Endothelial cell (in vitro differentiated cells): Measurements from ENCODE around the gene HPD. TPM values are rescaled to one million over a fixed set of nuclear protein-coding genes. Genes with fewer than 3 reads are reported as not detected.
"Not testable (repeated sequence)": the region's sequence is repeated elsewhere in the genome, so short reads cannot be mapped to it uniquely, and the experiment has no call there.

Experiments
- DNase-seq: peaks from one replicate; pipeline ENCODE4 v3.0.0; 2021; ENCODE audit warnings: low spot score
- H3K27ac Mint-ChIP-seq: one replicate; pipeline ENCODE4 v1.8.0; 2021; ENCODE audit warnings: mixed read lengths, inconsistent platforms; ENCODE audit not compliant: unreplicated experiment
- H3K27me3 Mint-ChIP-seq: one replicate; pipeline ENCODE4 v1.8.0; 2021; ENCODE audit warnings: mild to moderate bottlenecking, moderate library complexity, mixed read lengths, inconsistent platforms; ENCODE audit not compliant: unreplicated experiment
- H3K36me3 Mint-ChIP-seq: one replicate; pipeline ENCODE4 v1.8.0; 2021; ENCODE audit warnings: mild to moderate bottlenecking, low read depth, mixed read lengths, inconsistent platforms; ENCODE audit not compliant: unreplicated experiment
- H3K4me1 Mint-ChIP-seq: one replicate; pipeline ENCODE4 v1.8.0; 2021; ENCODE audit warnings: mild to moderate bottlenecking, mixed read lengths, inconsistent platforms; ENCODE audit not compliant: unreplicated experiment
- H3K4me3 Mint-ChIP-seq: one replicate; pipeline ENCODE4 v1.8.0; 2021; ENCODE audit warnings: mild to moderate bottlenecking, mixed read lengths, inconsistent platforms; ENCODE audit not compliant: unreplicated experiment
- H3K9me3 Mint-ChIP-seq: one replicate; pipeline ENCODE4 v1.8.0; 2021; ENCODE audit warnings: mixed read lengths, inconsistent platforms; ENCODE audit not compliant: unreplicated experiment
- total RNA-seq: library from RNA; stranded (reverse); fragmentation: NEBNext Ultra II Directional; extraction: Animal tissue kit (Norgen Biotek cat#: 25700); gene quantifications from one replicate; pipeline ENCODE4 v1.2.1, GENCODE V29; 2021; ENCODE audit not compliant: unreplicated experiment
- TF ChIP-seq, protein P1 (sequence below): fragments of 200-600 bp; sonication (generic); IDR thresholded peaks from one replicate; pipeline ENCODE4 v1.5.0; 2021; ENCODE audit warnings: antibody characterized with exemption; ENCODE audit not compliant: unreplicated experiment

HPD gene
- total RNA-seq, 1 donor from 2014 or later = not detected

DNA sequence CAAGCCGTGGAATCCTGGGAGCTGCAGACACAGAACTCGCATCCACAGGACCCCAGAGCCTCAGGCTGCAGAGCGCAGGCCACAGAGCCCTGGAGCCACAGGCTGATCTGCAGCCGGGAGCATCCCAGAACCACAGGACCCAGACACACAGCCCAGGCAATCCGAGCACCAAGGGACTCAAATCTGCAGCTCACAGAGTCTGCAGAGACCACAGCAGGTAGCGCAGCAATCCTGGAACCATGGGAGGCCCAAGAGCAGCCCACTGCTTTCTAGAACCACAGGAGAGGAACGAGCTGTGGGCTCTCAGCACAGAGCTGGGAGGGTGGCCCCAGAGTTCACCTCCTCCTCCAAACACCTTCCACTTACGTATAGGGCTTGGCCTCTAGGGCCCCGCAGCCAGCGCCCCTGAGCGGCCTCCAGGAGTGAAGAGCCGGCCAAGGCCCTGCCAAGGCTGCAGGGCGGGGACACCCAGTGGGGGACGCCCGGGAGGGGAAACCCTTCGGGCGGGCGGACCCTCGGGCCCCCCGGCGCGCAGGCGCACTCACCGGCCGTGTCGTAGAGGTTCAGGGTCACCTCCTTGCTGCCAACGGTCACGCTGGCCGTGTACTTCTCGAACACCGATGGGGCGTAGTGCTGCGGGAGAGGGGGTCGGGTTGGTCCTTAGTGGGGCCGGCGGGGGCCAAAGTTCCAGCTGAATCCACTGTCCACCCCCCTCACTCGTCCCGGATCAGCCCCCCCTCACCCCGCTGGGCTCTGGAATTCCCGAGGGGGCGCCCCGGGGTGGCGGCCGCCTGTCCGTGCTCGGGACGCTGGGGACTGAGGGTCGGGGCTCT, 65.8 kb downstream of the HPD start:
- Mint-ChIP-seq H3K4me1 (peaks cover 36% of the 10 kb centered on the region), H3K27me3 (peaks cover 23% of the 10 kb centered on the region)
- no peak for DNase-seq

DNA sequence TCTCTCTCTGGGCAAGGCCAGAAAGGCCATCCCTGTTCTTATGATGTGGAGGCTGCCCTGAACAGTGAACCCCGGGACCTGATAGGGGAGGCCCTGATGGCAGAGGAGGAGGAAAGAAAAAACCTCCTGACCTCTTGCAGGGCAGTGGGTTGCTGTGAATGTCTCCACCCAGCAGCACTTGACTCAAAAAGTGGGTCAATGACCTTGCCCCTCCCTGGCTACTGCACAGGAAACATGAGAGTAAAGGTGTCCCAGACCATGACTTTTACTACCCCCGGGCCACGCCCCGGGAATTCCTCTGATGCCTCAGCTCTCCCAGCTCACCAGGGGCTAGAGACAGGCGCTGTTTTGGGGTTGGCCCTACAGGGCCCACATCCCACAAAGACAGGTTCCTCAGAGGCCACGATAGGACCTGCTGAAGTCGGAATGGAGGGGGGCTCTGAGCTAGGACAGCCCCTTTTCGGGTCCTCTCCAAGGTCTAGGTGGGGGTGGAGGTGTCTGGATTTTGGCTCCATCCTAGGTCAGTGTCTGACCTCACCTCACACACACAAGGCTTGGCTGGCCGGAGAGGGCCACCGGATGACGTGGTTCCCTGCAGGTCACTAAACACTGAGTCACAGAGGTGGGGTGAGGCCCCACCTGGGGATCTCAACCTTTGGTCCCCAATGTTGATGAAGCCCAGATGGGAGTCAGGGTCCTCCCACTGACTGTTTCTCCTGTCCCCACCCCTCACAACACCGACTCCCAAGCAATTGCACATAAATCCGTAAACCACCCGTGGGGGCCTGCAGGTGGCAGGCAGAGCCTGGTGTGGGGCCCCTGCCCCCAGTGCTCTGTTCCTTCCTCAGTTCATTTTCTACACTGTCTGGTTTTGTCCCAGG, 66.7 kb downstream of the HPD start:
- H3K27ac Mint-ChIP-seq = no peak overlapping the region
- DNase-seq = no peak
- H3K9me3 Mint-ChIP-seq = no peaks in the 10 kb centered on the region
- TF ChIP-seq, protein P1, sequence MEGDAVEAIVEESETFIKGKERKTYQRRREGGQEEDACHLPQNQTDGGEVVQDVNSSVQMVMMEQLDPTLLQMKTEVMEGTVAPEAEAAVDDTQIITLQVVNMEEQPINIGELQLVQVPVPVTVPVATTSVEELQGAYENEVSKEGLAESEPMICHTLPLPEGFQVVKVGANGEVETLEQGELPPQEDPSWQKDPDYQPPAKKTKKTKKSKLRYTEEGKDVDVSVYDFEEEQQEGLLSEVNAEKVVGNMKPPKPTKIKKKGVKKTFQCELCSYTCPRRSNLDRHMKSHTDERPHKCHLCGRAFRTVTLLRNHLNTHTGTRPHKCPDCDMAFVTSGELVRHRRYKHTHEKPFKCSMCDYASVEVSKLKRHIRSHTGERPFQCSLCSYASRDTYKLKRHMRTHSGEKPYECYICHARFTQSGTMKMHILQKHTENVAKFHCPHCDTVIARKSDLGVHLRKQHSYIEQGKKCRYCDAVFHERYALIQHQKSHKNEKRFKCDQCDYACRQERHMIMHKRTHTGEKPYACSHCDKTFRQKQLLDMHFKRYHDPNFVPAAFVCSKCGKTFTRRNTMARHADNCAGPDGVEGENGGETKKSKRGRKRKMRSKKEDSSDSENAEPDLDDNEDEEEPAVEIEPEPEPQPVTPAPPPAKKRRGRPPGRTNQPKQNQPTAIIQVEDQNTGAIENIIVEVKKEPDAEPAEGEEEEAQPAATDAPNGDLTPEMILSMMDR = no peak
- H3K4me3 Mint-ChIP-seq = peak overlapping the region; percentile 44
- H3K27me3 Mint-ChIP-seq = peaks cover 23% of the 10 kb centered on the region
- H3K4me1 Mint-ChIP-seq = peaks cover 31% of the 10 kb centered on the region
- peaks cover 8% of the 10 kb centered on the region for H3K36me3 Mint-ChIP-seq

More for the DNA sequence above, 65.8 kb downstream of the HPD start:
- H3K4me3 Mint-ChIP-seq = peak overlapping the region; percentile 44
- H3K9me3 Mint-ChIP-seq = no peaks in the 10 kb centered on the region
- TF ChIP-seq, protein P1 = no peak
- H3K36me3 Mint-ChIP-seq = peaks cover 8% of the 10 kb centered on the region
- no peak overlapping the region for H3K27ac Mint-ChIP-seq

GRCh38 chr12:121790785-121791184, 67.9 kb downstream of the HPD start:
- H3K27ac Mint-ChIP-seq = not testable (repeated sequence)

DNA sequence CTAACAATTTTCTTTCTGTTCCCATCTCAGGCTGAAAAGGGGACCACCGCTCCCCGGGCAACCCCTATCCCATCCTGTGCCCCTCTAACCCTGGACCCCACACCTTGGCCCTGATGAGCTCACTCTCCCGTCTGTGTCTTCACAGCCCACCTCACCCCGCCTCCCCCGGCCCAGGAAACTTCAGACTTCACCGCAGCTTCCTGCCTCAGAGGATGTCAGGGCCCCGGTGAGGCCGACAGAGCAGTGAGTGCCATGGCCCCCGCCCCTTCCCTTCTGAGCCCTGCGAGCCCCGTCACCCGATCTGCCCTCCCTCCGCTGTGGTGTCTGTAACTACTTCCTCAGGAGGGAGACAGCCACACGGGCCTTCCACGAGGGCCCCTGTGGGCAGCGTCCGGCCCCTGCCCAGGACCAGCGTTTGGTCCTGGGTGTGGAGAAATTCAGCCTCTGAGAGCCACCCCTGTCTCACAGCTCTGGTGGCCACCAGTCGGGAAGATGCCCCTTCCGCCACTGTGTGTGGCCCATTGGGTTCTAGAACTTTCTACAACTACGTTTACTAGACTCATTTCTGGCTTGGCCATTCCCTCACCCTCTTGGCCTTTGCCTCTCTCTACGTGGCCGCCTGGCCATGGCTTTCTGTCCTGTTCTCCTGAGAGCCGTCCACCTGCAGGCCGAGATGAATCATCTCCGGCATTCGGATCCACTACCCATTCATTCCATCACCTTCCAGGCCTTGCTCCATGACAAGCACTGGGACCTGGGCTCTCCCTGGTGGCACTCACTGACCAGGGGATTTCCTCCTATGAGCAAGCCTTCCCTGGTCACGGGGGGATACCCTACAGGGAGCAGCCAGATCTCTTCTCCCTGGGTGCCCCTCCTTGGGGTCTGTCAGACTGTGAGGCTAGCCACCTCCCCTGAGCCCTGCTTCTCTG, 68.6 kb downstream of the HPD start:
- peaks cover 26% of the 10 kb centered on the region for H3K4me1 Mint-ChIP-seq
- peaks cover 5% of the 10 kb centered on the region for H3K36me3 Mint-ChIP-seq
- H3K9me3 Mint-ChIP-seq = no peaks in the 10 kb centered on the region
- peak; percentile 70 for DNase-seq
- H3K27ac Mint-ChIP-seq = peak overlapping the region; percentile 94
- TF ChIP-seq, protein P1 = no peak
- H3K27me3 Mint-ChIP-seq = peaks cover 20% of the 10 kb centered on the region
- H3K4me3 Mint-ChIP-seq = peak overlapping the region; percentile 76

More at GRCh38 chr12:121790785-121791184, 67.9 kb downstream of the HPD start:
- not testable (repeated sequence) for H3K36me3 Mint-ChIP-seq, DNase-seq, H3K9me3 Mint-ChIP-seq, H3K4me3 Mint-ChIP-seq
- Mint-ChIP-seq H3K4me1 (peaks cover 31% of the 10 kb centered on the region), H3K27me3 (peaks cover 23% of the 10 kb centered on the region)

Other genes starting within 250 kb of the HPD start
- gene ORAI1, start 232.3 kb downstream of the HPD start, total RNA-seq = 35.3 TPM
- gene MORN3, start 189.2 kb downstream of the HPD start, total RNA-seq = 1.2 TPM
- 10.3 TPM for gene TMEM120B, start 146.1 kb downstream of the HPD start, total RNA-seq
- gene RHOF, start 65.2 kb downstream of the HPD start, total RNA-seq = 25.7 TPM
- 25.3 TPM for gene SETD1B, start 54.9 kb downstream of the HPD start, total RNA-seq
- 34.0 TPM for gene PSMD9, start 29.9 kb upstream of the HPD start, total RNA-seq
- 0.80 TPM for gene CFAP251, start 59.7 kb upstream of the HPD start, total RNA-seq
- gene BCL7A, start 163.0 kb upstream of the HPD start, total RNA-seq = 6.2 TPM
- gene MLXIP, start 219.9 kb upstream of the HPD start, total RNA-seq = 63.3 TPM